GM19324 (cell line): ENCODE results near the gene BARD1.
"Not testable (repeated sequence)": the region's sequence is repeated elsewhere in the genome, so short reads cannot be mapped to it uniquely, and the experiment has no call there.

Experiments used
- ATAC-seq: cut with Tn5 transposase; IDR thresholded peaks from one replicate; pipeline ENCODE4 v1.9.1; 2021; ENCODE audit warnings: mild to moderate bottlenecking, moderate library complexity; ENCODE audit not compliant: unreplicated experiment, low FRiP score

Gene BARD1

GRCh38 chr2:214808981-214809750, at the start of gene BARD1:
Gene BARD1 (minus strand): TSS chr2:214809683. CDS start chr2:214809569, 114 bp downstream.
- peak; percentile 32 for ATAC-seq

- no peak for ATAC-seq
Observed at GRCh38 chr2:214856137-214856536, 46.7 kb upstream of the BARD1 start.

- ATAC-seq, result no peak
Observed at GRCh38 chr2:214853906-214854305, 44.4 kb upstream of the BARD1 start.

GRCh38 chr2:214843823-214844222, 34.3 kb upstream of the BARD1 start:
- no peak for ATAC-seq

GRCh38 chr2:214839464-214839863, 30.0 kb upstream of the BARD1 start:
- no peak for ATAC-seq

GRCh38 chr2:214837466-214837865, 28.0 kb upstream of the BARD1 start:
- no peak for ATAC-seq

- no peak for ATAC-seq
Observed at GRCh38 chr2:214836568-214836967, 27.1 kb upstream of the BARD1 start.

GRCh38 chr2:214830794-214831346, 21.4 kb upstream of the BARD1 start:
- ATAC-seq, result peak; percentile 60

GRCh38 chr2:214816008-214816533, 6.6 kb upstream of the BARD1 start:
- ATAC-seq, result no peak

GRCh38 chr2:214810671-214811070, 1.2 kb upstream of the BARD1 start:
- no peak for ATAC-seq

- ATAC-seq, result peak; percentile 86
Observed at GRCh38 chr2:214809751-214810564, 475 bp upstream of the BARD1 start.

- no peak for ATAC-seq
Observed at GRCh38 chr2:214807653-214808052, 1.8 kb downstream of the BARD1 start.

GRCh38 chr2:214801768-214802397, 7.6 kb downstream of the BARD1 start:
- no peak for ATAC-seq

- no peak for ATAC-seq
Observed at GRCh38 chr2:214801068-214801467, 8.4 kb downstream of the BARD1 start.

- ATAC-seq, result no peak
Observed at GRCh38 chr2:214800180-214800579, 9.3 kb downstream of the BARD1 start.

- no peak for ATAC-seq
Observed at GRCh38 chr2:214796911-214797310, 12.6 kb downstream of the BARD1 start.

GRCh38 chr2:214783181-214783580, 26.3 kb downstream of the BARD1 start:
- ATAC-seq, result not testable (repeated sequence)

GRCh38 chr2:214782671-214783070, 26.8 kb downstream of the BARD1 start:
- ATAC-seq, result no peak

- no peak for ATAC-seq
Observed at GRCh38 chr2:214781226-214781625, 28.3 kb downstream of the BARD1 start.

- no peak for ATAC-seq
Observed at GRCh38 chr2:214775971-214776370, 33.5 kb downstream of the BARD1 start.

GRCh38 chr2:214774108-214774507, 35.4 kb downstream of the BARD1 start:
- ATAC-seq, result no peak
